ENCODE measurements around the gene CSF1.
"Not testable (repeated sequence)": the region's sequence is repeated elsewhere in the genome, so short reads cannot be mapped to it uniquely, and the experiment has no call there.

Gene CSF1, protein sequence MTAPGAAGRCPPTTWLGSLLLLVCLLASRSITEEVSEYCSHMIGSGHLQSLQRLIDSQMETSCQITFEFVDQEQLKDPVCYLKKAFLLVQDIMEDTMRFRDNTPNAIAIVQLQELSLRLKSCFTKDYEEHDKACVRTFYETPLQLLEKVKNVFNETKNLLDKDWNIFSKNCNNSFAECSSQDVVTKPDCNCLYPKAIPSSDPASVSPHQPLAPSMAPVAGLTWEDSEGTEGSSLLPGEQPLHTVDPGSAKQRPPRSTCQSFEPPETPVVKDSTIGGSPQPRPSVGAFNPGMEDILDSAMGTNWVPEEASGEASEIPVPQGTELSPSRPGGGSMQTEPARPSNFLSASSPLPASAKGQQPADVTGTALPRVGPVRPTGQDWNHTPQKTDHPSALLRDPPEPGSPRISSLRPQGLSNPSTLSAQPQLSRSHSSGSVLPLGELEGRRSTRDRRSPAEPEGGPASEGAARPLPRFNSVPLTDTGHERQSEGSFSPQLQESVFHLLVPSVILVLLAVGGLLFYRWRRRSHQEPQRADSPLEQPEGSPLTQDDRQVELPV

DNA sequence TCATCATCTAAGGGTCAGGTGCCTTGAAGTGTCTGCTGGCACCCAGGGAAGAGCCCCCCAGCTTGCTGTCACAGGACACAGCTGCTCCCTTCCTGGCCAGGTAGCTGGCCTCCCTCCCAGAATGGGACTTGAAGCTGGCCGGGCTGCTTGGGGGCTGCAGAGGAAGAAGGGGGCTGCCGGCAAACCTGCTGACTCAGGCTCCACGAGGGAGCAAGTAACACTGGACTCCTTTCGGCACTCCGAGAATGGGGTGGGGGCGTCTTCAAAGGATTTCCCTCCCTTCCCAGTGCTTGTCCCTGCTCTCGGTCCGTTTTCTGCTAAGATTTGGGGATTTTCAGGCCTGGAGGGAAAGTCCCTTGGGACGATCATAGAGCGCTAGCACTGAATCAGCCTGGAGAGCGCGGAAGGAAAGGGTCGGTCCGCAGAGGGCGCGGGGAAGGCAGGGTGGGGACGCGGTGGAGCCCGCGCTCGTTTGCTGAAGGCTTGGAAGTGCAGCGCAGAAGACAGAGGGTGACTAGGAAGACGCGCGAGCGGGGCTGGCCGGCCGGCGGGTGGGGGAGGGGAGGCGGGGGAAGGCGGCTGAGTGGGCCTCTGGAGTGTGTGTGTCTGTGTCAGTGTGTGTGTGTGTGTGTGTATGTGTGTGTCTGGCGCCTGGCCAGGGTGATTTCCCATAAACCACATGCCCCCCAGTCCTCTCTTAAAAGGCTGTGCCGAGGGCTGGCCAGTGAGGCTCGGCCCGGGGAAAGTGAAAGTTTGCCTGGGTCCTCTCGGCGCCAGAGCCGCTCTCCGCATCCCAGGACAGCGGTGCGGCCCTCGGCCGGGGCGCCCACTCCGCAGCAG is at the start of gene CSF1:
TSS of gene CSF1 (plus strand) at position 727 of the 840 bp plus-strand sequence. CDS start 175 bp downstream, outside the sequence.
- DNase-seq = peak; percentile 87

DNA sequence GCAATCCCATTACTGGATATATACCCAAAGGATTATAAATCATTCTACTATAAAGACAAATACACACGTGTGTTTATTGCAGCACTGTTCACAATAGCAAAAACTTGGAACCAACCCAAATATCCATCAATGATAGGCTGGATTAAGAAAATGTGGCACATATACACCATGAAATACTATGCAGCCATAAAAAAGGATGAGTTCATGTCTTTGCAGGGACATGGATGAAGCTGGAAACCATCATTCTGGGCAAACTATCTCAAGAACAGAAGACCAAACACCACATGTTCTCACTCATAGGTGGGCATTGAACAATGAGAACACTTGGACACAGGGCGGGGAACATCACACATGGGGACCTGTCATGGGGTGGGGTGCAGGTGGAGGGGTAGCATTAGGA is 49.0 kb upstream of the CSF1 start:
- DNase-seq = not testable (repeated sequence)

DNA sequence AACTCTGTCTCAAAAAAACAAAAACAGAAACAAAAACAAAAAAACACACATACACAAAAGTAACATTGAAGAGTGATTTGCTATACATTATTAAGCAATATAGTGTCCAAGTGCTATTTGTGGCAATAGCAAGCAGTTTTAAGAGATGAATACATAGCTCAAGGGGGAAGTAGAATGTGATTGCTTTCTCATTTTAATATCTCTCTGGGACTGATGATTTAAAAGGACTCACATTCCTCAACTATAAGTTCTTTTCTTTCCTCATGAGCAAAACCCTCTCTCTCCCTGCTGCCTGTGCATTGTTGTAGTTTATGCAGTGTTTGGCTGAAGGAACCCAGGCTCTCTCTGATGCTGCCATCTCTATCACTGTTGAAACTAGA is 47.0 kb upstream of the CSF1 start:
- peak; percentile 59 for DNase-seq

DNA sequence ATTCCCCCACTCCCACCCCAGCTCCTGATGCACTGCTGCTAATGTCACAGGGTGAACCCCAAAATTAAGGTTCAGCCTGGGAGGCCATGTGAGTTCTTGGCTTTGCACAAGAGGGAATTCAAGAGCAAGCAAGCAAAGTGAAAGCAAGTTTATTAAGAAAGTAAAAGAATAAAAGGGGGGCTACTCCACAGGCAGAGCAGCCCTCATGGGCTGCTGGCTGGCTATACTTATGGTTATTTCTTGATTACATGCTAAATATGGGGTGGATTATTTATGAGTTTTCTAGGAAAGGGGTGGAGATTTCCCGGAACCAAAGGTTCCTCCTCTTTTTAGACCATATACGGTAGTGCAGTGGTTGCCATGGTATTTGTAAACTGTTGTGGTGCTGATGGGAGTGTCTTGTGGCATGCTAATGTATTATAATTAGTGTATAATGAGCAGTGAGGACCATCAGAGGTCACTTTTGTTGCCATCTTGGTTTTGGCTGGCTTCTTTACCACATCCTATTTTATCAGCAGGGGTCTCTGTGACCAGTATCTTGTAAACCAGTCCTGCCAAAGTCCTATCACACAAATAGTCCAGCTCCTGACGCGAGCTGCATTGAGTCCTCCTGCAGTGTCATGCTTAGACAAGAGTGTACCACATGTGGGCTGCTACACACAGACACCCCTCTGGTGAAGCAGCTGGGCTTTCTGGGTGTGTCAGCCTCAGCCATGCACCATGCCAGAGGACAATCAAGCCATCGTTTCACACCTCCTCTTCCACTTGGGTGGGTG is 46.4 kb upstream of the CSF1 start:
- peak; percentile 74 for DNase-seq

DNA sequence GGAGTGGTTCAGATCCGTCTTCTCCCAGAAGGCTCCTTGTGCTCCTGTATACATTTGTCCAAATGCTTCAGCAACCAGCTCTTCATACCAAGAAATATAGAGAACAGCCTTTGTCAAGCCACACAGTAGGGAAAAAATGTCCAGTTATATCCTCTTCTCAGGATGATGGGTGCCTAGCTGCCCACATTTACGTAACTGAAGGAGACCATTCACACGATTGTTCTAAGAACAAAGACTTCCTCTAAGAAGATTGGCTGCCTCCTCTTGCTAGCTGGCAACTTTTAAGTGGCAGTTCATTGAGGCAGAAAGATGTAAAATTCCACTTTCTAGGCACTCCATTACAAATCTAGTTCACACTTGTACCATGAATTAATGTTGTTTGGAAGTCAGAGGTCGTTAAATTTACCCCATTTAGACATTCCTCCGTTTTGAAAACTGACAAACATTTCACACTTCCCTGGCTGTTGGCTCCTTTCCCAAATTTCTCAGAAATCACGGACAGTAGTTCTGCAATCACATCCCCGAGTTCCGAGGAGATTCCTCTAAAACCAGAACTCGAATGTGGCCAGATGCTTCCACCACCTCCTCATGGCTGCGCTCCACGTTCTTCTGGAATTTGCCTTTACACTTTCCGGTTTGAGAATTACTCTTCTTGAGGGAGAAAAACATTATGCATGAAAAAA is 45.6 kb upstream of the CSF1 start:
- DNase-seq = peak; percentile 67

DNA sequence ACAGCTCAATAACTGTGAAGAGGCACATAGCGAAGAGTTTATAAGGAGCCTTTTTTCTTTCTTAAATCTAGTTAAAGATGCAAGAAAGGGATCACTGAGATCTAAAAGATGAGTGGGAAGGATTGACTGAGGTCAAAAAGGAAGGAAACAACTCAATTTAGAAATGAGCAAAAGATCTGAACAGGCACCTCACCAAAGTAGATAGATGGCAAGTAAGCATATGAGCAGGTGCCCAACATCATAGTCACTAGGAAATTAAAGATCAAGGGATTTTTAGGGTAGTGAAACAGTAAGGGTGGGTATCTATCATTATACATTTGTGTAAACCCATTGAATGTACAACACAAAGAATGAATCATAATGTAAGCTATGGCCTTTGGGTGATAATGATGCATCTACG is 44.6 kb upstream of the CSF1 start:
- no peak for DNase-seq

DNA sequence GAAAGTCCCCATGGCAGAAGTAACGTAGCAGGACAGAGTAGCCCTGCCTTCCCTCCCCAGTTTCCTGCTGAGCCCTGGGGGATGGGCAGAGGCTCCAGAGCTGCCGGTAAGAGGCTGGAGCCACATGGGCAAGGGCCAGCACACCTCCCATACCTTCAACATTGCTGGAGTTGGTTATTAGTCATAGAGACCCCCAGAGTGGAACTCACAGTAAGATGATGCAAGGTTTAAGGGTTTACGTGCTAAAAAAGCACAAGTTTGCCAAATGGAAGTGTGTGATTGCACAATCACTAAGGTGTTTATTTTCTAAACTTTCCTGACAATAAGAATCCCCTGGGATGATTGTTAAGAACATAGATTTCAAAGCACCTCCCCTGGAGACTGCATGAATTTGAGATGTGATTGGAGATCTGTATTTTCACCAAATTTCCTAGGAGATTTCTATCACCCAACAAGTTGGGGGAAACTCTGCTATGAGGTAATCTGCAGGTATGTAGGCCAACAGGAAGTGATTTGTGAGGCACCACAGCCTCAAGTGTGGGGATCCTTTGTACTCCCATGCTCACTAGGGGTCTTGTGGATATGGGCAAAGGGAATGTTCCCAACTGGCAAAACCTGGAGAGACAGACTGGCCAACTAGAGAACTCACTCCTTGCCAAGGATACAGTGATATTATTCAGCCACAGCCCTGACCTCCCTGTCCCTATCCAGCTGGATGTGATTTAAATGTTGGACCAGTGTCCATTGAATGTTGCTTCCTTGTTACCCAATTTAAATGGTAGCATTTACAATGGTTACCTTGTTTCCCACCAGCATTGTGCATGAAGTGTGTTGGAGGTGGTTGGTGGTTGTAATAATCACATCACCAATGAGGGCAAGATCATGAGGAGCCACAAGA is 37.1 kb upstream of the CSF1 start:
- DNase-seq = peak; percentile 76

DNA sequence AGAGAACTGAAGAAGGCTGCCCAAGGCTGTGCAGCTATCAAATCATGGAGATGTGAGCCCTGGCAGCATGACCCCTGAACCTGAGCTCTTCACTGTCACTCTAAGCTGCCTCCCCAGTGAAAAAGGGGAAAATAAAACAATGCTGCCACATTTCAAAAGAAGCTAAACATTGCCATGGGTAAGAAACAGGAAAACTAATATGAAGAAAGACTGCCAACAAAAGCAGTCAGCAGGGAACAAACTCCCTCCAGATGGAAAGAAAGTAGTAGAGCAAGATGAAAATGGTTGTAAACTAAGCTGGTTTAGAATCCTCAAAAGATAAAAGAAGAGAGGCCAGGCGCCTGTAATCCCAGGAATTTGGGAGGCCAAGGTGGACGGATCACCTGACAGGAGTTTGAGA is 36.2 kb upstream of the CSF1 start:
- no peak for DNase-seq

DNA sequence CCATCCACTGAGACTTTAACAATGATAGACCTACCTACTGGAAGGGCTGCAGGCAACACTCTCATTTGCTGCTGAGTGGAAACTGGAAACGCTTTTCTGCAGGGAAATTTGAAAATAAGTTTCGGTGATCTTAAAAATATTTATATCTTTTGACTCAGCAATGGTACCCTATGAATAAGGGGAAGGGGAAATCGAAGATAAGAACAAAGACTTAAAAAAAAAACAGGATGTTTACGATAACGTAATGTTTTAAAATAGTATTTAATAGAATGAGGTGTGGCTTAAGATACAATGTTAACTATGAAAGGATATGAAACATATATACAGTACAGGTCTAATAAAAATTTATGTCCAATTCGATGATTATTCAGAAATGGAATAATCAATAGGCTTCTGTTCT is 34.8 kb upstream of the CSF1 start:
- DNase-seq = no peak

DNA sequence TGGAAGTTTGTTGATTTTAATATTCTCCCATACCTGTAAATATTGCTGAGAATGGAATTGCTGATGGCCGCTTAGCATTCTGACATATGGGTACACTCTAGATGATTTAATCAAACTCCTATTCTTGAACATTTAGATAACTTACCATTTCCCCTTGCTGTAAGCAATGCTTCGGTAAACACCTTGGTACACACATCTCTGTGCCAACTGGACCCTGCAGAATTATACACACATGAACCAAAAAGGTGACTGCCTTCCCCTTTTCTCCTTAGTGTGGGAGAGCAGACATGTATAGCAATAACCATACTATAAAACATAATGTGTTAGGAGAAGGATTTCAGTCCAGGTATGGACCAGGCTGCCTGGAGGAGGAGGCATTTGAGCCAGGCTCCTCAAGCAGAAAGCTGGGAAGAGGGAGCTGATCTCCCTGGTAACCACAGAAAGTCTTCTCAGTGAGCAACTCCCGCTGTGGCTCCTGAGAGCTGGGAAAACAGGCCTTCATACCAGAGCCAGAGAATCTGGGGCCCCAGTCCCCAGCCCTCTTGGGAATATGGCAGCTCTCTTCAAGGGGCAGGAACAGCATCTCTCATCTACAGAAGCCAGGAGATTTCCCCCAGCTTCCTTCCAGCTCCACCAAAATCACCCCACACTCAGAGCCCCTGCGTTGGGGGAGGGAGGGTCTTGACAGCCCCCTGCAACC is 33.9 kb upstream of the CSF1 start:
- DNase-seq = peak; percentile 92

DNA sequence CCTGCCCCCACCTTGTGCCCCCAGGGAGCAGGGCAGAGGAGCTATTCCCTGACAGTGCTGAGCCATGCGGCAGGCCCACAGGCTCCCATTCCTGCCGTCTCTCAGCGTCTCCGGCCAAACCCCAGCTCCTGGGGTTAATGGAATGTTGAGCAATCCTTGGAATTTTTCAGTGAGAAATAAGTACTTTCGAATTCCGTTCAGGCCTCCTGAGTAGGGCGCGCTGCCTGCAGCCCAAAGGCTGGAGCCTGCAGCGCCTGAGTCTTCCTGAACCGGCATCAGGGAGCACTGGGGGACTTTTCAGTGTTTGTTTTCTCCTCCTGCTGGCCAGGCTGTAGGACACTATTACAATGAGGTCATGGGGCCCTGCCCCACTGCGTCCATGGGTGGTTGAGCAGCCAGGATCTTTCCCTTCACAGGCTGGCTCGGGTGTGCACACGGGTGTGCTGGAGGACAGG is 33.3 kb upstream of the CSF1 start:
- DNase-seq = peak; percentile 96

DNA sequence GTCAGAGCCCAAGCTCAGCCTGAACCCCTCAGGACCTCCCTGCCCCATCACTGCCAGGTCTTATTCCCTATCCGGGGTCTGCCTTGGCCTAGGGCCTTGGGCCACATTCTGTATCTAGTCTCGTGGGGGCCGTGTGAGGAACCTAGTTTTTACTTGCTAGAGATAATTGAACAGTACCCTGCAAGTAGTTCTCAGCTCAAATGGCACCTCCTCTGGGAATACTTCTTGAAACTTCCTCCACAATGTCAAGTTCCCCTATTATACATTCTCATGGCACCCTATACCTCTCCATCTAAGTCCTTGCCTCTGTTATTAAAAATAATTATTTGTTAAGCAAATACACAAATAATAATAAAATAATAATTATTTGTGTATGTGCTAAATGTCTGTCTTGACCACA is 32.9 kb upstream of the CSF1 start:
- no peak for DNase-seq

DNA sequence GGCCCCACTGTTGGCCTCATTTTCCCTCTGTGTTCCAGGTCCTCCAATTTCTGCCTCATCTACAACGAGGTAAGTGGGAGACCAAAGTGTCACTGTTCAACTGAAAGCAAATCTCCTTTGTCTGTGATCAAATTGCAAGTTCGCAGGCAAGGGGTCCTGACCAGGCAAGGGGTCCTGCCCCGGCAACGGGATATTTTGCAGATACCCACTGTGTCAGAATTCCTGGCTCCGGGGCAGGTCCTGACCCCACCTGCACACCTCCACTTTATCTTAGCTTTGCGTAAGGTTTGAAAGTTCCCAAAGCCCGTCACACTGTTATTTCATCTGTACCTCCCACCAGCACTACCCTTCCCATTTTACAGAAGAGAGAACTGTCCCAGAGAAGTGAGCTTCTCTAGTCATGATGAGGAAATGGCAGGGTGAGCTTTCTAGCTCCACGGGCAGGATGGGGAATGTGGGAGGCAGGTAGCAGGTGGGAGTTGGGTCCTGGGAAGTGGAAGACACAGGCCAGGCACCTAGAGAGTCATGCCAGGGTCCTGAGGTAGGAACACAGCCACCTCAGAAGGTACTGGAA is 32.0 kb upstream of the CSF1 start:
- DNase-seq = no peak

DNA sequence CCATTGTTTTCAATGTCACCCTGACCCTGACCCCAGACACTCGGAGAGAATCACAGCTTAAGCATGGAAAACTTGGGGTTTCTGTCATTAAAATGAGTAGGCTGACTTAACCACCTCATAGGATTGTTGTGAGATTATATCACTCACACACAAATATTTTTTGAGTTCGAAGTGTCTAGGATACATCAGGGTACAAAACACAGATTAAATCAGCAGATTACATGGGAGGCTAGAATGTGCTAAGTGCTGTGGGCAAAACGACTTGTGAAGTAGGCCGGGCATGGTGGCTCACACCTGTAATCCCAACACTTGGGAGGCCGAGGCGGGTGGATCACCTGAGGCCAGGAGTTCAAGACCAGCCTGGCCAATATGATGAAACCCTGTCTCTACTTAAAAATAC is 31.3 kb upstream of the CSF1 start:
- DNase-seq = peak; percentile 28

DNA sequence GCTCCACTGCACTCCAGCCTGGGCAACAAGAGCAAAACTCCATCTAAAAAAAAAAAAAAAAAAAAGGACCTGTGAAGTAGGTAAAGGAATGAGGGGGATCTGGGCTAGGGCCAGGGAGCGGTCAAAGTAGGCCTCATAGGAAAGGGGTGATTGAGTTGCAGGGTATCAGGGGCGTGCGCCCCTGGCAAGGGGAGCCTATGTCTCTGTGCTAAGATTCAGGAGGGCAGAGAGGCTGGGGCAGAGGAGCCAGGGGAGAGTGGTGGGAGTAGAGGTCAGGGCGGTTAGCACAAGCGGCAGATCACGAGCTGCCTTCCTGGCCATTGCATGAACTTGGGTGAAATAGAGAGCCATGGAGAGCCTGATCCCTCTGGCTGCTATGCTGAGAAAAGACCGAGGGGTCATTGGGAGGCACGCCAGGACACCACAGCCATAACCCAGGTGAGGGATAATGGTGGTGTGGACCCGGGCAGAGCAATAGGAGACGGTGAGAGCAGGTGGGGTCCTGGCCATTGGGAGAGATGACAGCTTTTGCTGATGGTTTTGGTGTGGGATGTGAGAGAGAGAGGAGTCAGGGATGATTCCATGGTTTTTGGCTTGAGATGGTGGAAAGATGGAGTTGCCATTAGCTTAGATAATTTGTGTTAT is 30.6 kb upstream of the CSF1 start:
- DNase-seq = no peak

DNA sequence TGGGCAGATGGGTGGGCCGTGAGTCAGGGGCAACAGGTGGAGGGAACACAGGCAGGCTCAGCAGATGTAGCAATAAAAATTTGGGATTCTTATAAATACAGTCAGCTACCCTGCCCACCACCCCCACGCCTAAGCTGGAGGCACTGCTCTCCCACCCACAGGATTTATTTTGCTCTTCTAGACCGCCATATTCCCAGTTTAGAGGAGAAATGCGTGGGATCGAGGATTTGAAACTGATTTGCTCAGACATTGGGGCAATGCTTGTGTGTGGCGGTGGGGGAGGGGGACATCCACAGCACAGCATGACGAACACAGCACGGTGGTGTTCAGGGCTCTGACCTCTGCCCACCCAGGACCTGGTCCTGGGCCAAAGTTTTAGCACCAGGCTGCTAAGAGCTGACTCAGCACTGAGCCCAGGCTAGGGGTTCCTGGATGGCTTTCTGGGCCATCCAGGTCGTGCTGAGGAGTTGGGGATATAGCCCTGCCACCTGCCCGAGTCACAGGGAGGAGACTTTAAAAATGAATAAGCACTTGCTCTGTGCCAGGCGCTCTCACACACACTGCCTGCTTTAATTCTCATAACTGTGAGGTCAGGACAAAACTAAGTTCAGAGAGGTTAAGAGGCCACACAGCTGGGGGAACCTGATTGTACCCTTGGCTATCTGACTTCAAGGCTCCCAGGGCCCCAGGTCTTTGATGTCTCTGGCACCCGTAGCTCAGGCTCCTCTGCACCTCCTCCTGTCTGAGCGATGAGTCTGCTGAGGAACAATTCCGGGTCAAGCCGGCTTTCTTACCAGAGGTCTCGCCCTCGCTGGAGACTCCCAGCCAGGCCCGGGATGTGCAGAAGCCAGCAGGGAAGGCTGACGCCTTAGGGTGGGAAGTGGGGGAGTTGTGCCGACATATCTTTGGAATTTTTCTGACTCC is 29.4 kb upstream of the CSF1 start:
- DNase-seq = peak; percentile 7

DNA sequence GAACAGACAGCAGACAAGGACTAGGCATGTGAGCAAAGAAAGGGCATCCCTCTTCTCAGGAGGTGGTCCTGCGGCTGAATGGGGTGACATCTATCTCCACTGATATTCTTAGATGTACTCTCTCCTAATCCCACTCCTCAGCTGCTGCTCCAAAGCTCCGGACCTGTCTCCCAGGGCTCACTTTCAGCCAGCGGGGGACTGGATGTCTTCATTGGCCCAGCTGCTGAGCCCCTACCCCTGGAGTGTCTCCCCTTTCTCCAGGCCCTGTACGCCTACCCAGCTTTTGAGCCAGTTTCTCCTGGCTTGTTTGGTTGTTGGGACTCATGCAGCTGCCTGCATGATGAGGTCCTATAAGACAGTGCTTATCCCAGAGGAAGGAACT is 28.8 kb upstream of the CSF1 start:
- DNase-seq = no peak

All from fibroblast of skin of right biceps (primary cell).